ENCODE results near the gene TMEM209.
"Not testable (repeated sequence)": the region's sequence is repeated elsewhere in the genome, so short reads cannot be mapped to it uniquely, and the experiment has no call there.

TMEM209 gene

GRCh38 chr7:130234078-130234477 is 28.9 kb upstream of the TMEM209 start:
- no peak overlapping the region for H3K4me3 ChIP-seq (ENCODE audit: low read length)
- DNase-seq (ENCODE audit: low read depth): no peak
- TF ChIP-seq CTCF (conservative IDR thresholded peaks at IDR 0.05; ENCODE audit: low read depth, low read length): no peak

- no peak for TF ChIP-seq CTCF (conservative IDR thresholded peaks at IDR 0.05; ENCODE audit: low read depth, low read length)
- no peak overlapping the region for H3K4me3 ChIP-seq (ENCODE audit: low read length)
- DNase-seq (ENCODE audit: low read depth): no peak
These were observed 27.0 kb upstream of the TMEM209 start for GRCh38 chr7:130232209-130232608.

GRCh38 chr7:130231792-130232191 is 26.6 kb upstream of the TMEM209 start:
- no peak overlapping the region for H3K4me3 ChIP-seq (ENCODE audit: low read length)
- no peak for TF ChIP-seq CTCF (conservative IDR thresholded peaks at IDR 0.05; ENCODE audit: low read depth, low read length)
- DNase-seq (ENCODE audit: low read depth): no peak

GRCh38 chr7:130229981-130230380 is 24.8 kb upstream of the TMEM209 start:
- not testable (repeated sequence) for DNase-seq (ENCODE audit: low read depth); H3K4me3 ChIP-seq (ENCODE audit: low read length)

GRCh38 chr7:130228840-130229502 is 23.8 kb upstream of the TMEM209 start:
- DNase-seq (ENCODE audit: low read depth): no peak
- no peak overlapping the region for H3K4me3 ChIP-seq (ENCODE audit: low read length)
- no peak for TF ChIP-seq CTCF (conservative IDR thresholded peaks at IDR 0.05; ENCODE audit: low read depth, low read length)

- no peak overlapping the region for H3K4me3 ChIP-seq (ENCODE audit: low read length)
- no peak for TF ChIP-seq CTCF (conservative IDR thresholded peaks at IDR 0.05; ENCODE audit: low read depth, low read length)
- DNase-seq (ENCODE audit: low read depth): no peak
These were observed 22.8 kb upstream of the TMEM209 start for GRCh38 chr7:130227883-130228575.

- H3K4me3 ChIP-seq (ENCODE audit: low read length): no peak overlapping the region
- DNase-seq (ENCODE audit: low read depth): no peak
- TF ChIP-seq CTCF (conservative IDR thresholded peaks at IDR 0.05; ENCODE audit: low read depth, low read length): no peak
These were observed 21.1 kb upstream of the TMEM209 start for GRCh38 chr7:130226333-130226732.

- DNase-seq (ENCODE audit: low read depth): peak; percentile 24
- not testable (repeated sequence) for H3K4me3 ChIP-seq (ENCODE audit: low read length)
These were observed 19.7 kb upstream of the TMEM209 start for GRCh38 chr7:130224923-130225322.
